Glutamatergic neuron (in vitro differentiated cells): ENCODE results near the gene CEP85. TPM values are rescaled to one million over a fixed set of nuclear protein-coding genes. Genes with fewer than 3 reads are reported as not detected.

Experiments
- DNase-seq: peaks from one replicate; pipeline ENCODE4 v3.0.0; 2022
- H3K27ac Mint-ChIP-seq: one replicate; pipeline ENCODE4 v1.8.0; 2020; ENCODE audit warnings: mild to moderate bottlenecking, mixed read lengths, inconsistent platforms; ENCODE audit not compliant: unreplicated experiment
- H3K27me3 Mint-ChIP-seq: one replicate; pipeline ENCODE4 v1.8.0; 2020; ENCODE audit warnings: mild to moderate bottlenecking, moderate library complexity, mixed read lengths, inconsistent platforms; ENCODE audit not compliant: unreplicated experiment
- H3K36me3 Mint-ChIP-seq: one replicate; pipeline ENCODE4 v1.8.0; 2020; ENCODE audit warnings: mild to moderate bottlenecking, mixed read lengths, inconsistent platforms; ENCODE audit not compliant: unreplicated experiment
- H3K4me1 Mint-ChIP-seq: one replicate; pipeline ENCODE4 v1.8.0; 2020; ENCODE audit warnings: mild to moderate bottlenecking, low read depth, mixed read lengths, inconsistent platforms; ENCODE audit not compliant: unreplicated experiment
- H3K4me3 Mint-ChIP-seq: one replicate; pipeline ENCODE4 v1.8.0; 2020; ENCODE audit warnings: mild to moderate bottlenecking, mixed read lengths, inconsistent platforms; ENCODE audit not compliant: unreplicated experiment
- H3K9me3 Mint-ChIP-seq: one replicate; pipeline ENCODE4 v1.8.0; 2020; ENCODE audit warnings: mild to moderate bottlenecking, moderate library complexity, mixed read lengths, inconsistent platforms; ENCODE audit not compliant: unreplicated experiment
- CTCF ChIP-seq: fragments of 200-600 bp; sonication (generic); IDR thresholded peaks from one replicate; pipeline ENCODE4 v1.5.0; 2021; ENCODE audit not compliant: partially characterized antibody, unreplicated experiment
- total RNA-seq: library from RNA; stranded (reverse); fragmentation: NEBNext Ultra II Directional; extraction: Animal tissue kit (Norgen Biotek cat#: 25700); gene quantifications from one replicate; pipeline ENCODE4 v1.2.1, GENCODE V29; 2021; ENCODE audit not compliant: unreplicated experiment

CEP85 gene
- total RNA-seq, 1 donor from 2014 or later, result 28.2 TPM

- no peaks in the 10 kb centered on the region for H3K4me1 Mint-ChIP-seq
- no peak overlapping the region for H3K4me3 Mint-ChIP-seq
- peaks cover 6% of the 10 kb centered on the region for H3K27me3 Mint-ChIP-seq
- DNase-seq, result no peak
- no peak overlapping the region for H3K27ac Mint-ChIP-seq
- no peak for TF ChIP-seq CTCF
- H3K36me3 Mint-ChIP-seq, result peaks cover 4% of the 10 kb centered on the region
- H3K9me3 Mint-ChIP-seq, result peaks cover 2% of the 10 kb centered on the region
Observed at GRCh38 chr1:26189331-26189730, 44.7 kb upstream of the CEP85 start.

- peak overlapping the region; percentile 59 for H3K27ac Mint-ChIP-seq
- peaks cover 6% of the 10 kb centered on the region for H3K27me3 Mint-ChIP-seq
Observed at GRCh38 chr1:26189751-26190275, 44.2 kb upstream of the CEP85 start.

GRCh38 chr1:26190373-26190987 is 43.5 kb upstream of the CEP85 start, which contains the start of gene CATSPER4:
Gene CATSPER4 (plus strand): TSS chr1:26190602. CDS start chr1:26190628, 26 bp downstream.
- peak within 1 kb of the TSS; percentile 59 for H3K27ac Mint-ChIP-seq
- TF ChIP-seq CTCF, result peak; percentile 46
- peaks cover 2% of the 10 kb centered on the region for H3K9me3 Mint-ChIP-seq
- peaks cover 6% of the 10 kb centered on the region for H3K27me3 Mint-ChIP-seq
- H3K36me3 Mint-ChIP-seq, result peaks cover 4% of the 10 kb centered on the region
- DNase-seq, result peak; percentile 46
- no peak within 1 kb of the TSS for H3K4me3 Mint-ChIP-seq
- no peaks in the 10 kb centered on the region for H3K4me1 Mint-ChIP-seq

More at GRCh38 chr1:26189751-26190275, 44.2 kb upstream of the CEP85 start:
- Mint-ChIP-seq H3K4me3 (no peak overlapping the region), H3K36me3 (peaks cover 4% of the 10 kb centered on the region), H3K9me3 (peaks cover 2% of the 10 kb centered on the region), H3K4me1 (no peaks in the 10 kb centered on the region)
- no peak for DNase-seq
- no peak for TF ChIP-seq CTCF

DNA sequence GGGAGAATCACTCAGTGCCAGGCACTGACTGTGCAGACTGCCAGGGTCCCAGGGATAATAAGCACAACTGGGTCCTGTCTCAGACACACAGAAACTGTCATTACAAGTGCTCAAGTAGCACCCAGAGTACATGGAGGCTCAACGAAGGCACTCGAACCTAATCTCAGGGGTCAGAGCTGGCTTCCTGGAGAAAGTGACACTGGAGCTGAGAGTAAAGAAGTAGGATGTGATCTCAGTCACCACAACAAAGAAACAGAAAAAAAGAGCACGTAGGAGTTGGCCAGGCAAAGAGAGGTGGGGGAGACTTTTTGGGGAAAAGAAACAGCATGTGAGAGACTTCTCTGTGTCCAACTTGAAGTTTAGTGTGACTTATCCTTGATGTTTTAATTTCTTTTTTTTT is 42.3 kb upstream of the CEP85 start:
- no peak for DNase-seq
- peaks cover 2% of the 10 kb centered on the region for H3K9me3 Mint-ChIP-seq
- H3K27me3 Mint-ChIP-seq, result peaks cover 6% of the 10 kb centered on the region
- no peaks in the 10 kb centered on the region for H3K4me1 Mint-ChIP-seq
- no peak overlapping the region for H3K27ac Mint-ChIP-seq
- TF ChIP-seq CTCF, result no peak
- H3K4me3 Mint-ChIP-seq, result no peak overlapping the region
- H3K36me3 Mint-ChIP-seq, result peaks cover 4% of the 10 kb centered on the region

- Mint-ChIP-seq H3K4me1 (peaks cover under 1% of the 10 kb centered on the region), H3K9me3 (peaks cover 4% of the 10 kb centered on the region)
- no peak for DNase-seq
Observed at GRCh38 chr1:26195805-26196204, 38.2 kb upstream of the CEP85 start.

More at GRCh38 chr1:26195805-26196204, 38.2 kb upstream of the CEP85 start:
- no peak for TF ChIP-seq CTCF
- Mint-ChIP-seq H3K27me3 (peaks cover 4% of the 10 kb centered on the region), H3K36me3 (no peaks in the 10 kb centered on the region), H3K27ac (no peak overlapping the region), H3K4me3 (no peak overlapping the region)
